HG03280 (cell line): Measurements from ENCODE around the gene RXRA.

ENCODE experiments used
- ATAC-seq: cut with Tn5 transposase; IDR thresholded peaks from one replicate; pipeline ENCODE4 v1.9.1; 2021; ENCODE audit warnings: mild to moderate bottlenecking, moderate library complexity; ENCODE audit not compliant: unreplicated experiment

RXRA gene

GRCh38 chr9:134427153-134427782, 101.0 kb downstream of the RXRA start:
- ATAC-seq, result no peak

- ATAC-seq, result no peak
Measured at GRCh38 chr9:134428559-134428958, 102.3 kb downstream of the RXRA start.

GRCh38 chr9:134429007-134429406, 102.8 kb downstream of the RXRA start:
- no peak for ATAC-seq

GRCh38 chr9:134429481-134429880, 103.2 kb downstream of the RXRA start:
- ATAC-seq, result no peak

- ATAC-seq, result no peak
Measured at GRCh38 chr9:134431095-134431494, 104.8 kb downstream of the RXRA start.

- no peak for ATAC-seq
Measured at GRCh38 chr9:134431626-134432025, 105.4 kb downstream of the RXRA start.

- ATAC-seq, result no peak
Measured at GRCh38 chr9:134432471-134432870, 106.2 kb downstream of the RXRA start.

GRCh38 chr9:134433101-134433500, 106.8 kb downstream of the RXRA start:
- no peak for ATAC-seq

- ATAC-seq, result no peak
Measured at GRCh38 chr9:134433909-134434882, 107.9 kb downstream of the RXRA start.

- no peak for ATAC-seq
Measured at GRCh38 chr9:134434894-134435506, 108.7 kb downstream of the RXRA start.

- no peak for ATAC-seq
Measured at GRCh38 chr9:134435550-134436378, 109.5 kb downstream of the RXRA start.

GRCh38 chr9:134436379-134436762, 110.1 kb downstream of the RXRA start:
- ATAC-seq, result no peak

GRCh38 chr9:134436911-134437310, 110.7 kb downstream of the RXRA start:
- ATAC-seq, result no peak

GRCh38 chr9:134437403-134438194, 111.3 kb downstream of the RXRA start:
- ATAC-seq, result no peak

GRCh38 chr9:134438195-134438788, 112.0 kb downstream of the RXRA start:
- ATAC-seq, result no peak

GRCh38 chr9:134439368-134439784, 113.1 kb downstream of the RXRA start:
- ATAC-seq, result no peak

GRCh38 chr9:134440636-134441226, 114.5 kb downstream of the RXRA start:
- no peak for ATAC-seq

- no peak for ATAC-seq
Measured at GRCh38 chr9:134441227-134442084, 115.2 kb downstream of the RXRA start.
